Measurements from ENCODE around the gene CEL. TPM values are rescaled to one million over a fixed set of nuclear protein-coding genes. Genes with fewer than 3 reads are reported as not detected.

The CEL gene
- total RNA-seq, 1 experiment from 2014 or later, result 6.6 TPM

DNA sequence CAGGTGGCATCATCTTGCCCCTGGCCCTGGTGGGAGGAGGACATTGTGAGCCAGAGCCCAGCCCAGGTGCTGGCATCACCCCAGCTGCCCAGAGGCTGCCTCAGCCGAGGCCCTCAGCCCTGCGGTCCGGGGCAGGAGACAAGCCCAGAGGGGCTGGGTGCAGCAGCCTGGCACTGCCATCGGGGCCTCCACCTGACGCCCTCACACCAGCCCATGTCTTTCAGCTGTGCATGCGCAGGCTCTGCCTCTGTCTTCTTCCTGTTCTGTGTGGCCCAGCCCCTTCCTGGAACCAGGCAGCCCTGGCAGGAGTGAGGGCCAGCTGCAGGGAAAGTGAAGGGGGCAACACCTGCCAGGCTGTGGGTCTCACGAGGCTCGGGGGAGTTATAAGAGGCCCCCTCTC lies 4.8 kb upstream of the CEL start:
- ChIA-PET POLR2A (no interaction called here), CTCF (interaction anchor here (0.7 to 1.9 kb wide), 2 partner anchors 35 to 131 kb away, joined by 3 to 5 read pairs; no protein-coding TSS in a partner anchor)
- ATAC-seq (no peak), DNase-seq (ENCODE audit: low spot score) (no peak)
- Mint-ChIP-seq H3K36me3 (peaks cover 33% of the 10 kb centered on the region), H3K9me3 (no peaks in the 10 kb centered on the region), H3K27me3 (ENCODE audit: low read depth) (no peaks in the 10 kb centered on the region), H3K4me3 (no peak overlapping the region), H3K27ac (no peak overlapping the region), H3K4me1 (peaks cover 29% of the 10 kb centered on the region)
- TF ChIP-seq GRHL2 (CRISPR knock-in tag; IDR thresholded peaks at IDR 0.05; ENCODE audit: insufficient replicate concordance, severe bottlenecking) (no peak), TEAD1 (CRISPR knock-in tag; IDR thresholded peaks at IDR 0.05) (no peak), FOXK1 (CRISPR knock-in tag; IDR thresholded peaks at IDR 0.05) (no peak), MYBL2 (CRISPR knock-in tag; IDR thresholded peaks at IDR 0.05) (no peak), SOX15 (CRISPR knock-in tag; IDR thresholded peaks at IDR 0.05) (no peak), ZNF138 (CRISPR knock-in tag; conservative IDR thresholded peaks at IDR 0.05) (no peak)
- TF ChIP-seq, protein P1, sequence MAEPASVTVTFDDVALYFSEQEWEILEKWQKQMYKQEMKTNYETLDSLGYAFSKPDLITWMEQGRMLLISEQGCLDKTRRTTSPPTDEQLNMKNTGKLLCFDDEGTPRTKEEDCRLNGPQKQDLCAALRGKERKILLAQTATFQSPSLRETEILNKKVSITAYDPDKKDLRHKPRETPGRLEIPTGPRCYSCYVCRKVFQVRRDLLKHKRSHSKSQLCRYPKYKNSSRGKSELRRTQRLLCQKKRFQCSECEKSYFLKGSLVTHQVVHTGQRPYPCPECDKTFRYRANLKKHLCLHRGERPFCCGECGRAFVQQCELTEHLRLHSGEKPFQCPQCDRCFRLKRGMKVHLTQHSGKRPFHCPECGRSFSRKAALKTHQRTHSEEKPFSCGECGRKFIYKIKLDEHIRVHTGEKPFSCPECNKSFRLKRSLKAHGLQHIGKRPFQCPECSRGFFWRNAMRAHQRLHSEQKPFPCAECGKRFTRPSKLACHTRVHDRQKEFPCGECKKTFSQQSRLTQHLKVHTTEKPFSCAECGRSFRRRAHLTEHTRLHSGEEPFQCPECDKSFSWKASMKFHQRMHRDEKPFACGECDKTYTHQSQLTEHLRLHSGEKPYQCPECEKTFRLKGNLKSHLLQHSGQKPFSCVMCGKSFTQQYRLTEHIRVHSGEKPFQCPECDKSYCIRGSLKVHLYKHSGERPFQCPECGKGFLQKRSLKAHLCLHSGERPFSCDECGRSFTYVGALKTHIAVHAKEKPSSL (CRISPR knock-in tag; conservative IDR thresholded peaks at IDR 0.05), result no peak

DNA sequence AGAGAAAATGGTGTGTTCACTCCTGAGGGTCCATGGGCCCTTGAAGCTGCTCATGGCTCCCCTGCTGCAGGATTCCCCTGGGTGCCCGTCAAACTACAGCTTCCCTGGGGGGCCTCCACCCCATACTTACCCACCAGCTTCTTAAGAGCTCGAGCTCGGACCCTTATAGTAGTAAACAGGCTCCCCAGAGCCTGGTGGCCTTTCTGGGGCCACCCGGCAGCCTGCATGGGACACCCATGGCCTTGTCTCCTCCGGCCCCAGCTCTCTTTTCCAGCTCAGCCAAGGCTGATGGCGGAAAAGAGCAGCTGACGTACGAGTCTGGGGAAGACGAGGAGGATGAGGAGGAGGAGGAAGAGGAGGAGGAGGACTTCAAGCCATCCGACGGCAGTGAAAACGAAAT lies 4.2 kb upstream of the CEL start:
- H3K4me3 Mint-ChIP-seq, result no peak overlapping the region

DNA sequence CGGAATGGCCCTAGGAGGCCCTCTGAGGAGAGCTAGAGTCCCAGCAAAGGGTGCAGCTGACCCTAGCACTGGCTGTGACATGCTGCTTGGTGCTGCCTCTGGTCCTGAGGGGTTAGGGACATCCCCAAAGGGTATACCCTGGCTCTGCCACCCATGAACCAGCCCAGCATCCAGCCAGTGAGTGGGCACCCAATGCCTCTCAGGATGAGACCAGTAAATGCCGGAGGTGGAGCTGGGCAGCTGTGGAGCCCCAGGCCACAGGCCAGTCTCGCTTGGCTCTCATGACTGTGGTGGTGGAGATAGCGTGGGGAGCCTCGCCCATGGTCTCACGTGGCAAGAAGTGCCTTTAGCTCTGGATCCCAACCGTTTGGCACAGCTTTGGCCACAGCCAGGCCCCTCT lies 3.7 kb upstream of the CEL start:
- CTCF ChIA-PET, result interaction anchor here (1.9 kb wide), 1 partner anchor 36 kb away, joined by 5 read pairs; no protein-coding TSS in a partner anchor
- no peak for ATAC-seq
- no peaks in the 10 kb centered on the region for H3K9me3 Mint-ChIP-seq
- H3K4me3 Mint-ChIP-seq, result no peak overlapping the region
- peaks cover 29% of the 10 kb centered on the region for H3K36me3 Mint-ChIP-seq
- no peaks in the 10 kb centered on the region for H3K27me3 Mint-ChIP-seq (ENCODE audit: low read depth)
- H3K4me1 Mint-ChIP-seq, result peaks cover 32% of the 10 kb centered on the region
- no peak for DNase-seq (ENCODE audit: low spot score)
- H3K27ac Mint-ChIP-seq, result no peak overlapping the region
- POLR2A ChIA-PET, result no interaction called here
- TF ChIP-seq ESRRA (CRISPR knock-in tag; IDR thresholded peaks at IDR 0.05; ENCODE audit: borderline replicate concordance), result no peak
- no peak for TF ChIP-seq MYBL2 (CRISPR knock-in tag; IDR thresholded peaks at IDR 0.05)
- TF ChIP-seq, protein P2, sequence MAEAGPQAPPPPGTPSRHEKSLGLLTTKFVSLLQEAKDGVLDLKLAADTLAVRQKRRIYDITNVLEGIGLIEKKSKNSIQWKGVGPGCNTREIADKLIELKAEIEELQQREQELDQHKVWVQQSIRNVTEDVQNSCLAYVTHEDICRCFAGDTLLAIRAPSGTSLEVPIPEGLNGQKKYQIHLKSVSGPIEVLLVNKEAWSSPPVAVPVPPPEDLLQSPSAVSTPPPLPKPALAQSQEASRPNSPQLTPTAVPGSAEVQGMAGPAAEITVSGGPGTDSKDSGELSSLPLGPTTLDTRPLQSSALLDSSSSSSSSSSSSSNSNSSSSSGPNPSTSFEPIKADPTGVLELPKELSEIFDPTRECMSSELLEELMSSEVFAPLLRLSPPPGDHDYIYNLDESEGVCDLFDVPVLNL (CRISPR knock-in tag; IDR thresholded peaks at IDR 0.05; ENCODE audit: borderline replicate concordance, low read depth), result no peak
- TF ChIP-seq, protein P3, sequence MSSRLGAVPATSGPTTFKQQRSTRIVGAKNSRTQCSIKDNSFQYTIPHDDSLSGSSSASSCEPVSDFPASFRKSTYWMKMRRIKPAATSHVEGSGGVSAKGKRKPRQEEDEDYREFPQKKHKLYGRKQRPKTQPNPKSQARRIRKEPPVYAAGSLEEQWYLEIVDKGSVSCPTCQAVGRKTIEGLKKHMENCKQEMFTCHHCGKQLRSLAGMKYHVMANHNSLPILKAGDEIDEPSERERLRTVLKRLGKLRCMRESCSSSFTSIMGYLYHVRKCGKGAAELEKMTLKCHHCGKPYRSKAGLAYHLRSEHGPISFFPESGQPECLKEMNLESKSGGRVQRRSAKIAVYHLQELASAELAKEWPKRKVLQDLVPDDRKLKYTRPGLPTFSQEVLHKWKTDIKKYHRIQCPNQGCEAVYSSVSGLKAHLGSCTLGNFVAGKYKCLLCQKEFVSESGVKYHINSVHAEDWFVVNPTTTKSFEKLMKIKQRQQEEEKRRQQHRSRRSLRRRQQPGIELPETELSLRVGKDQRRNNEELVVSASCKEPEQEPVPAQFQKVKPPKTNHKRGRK (CRISPR knock-in tag; IDR thresholded peaks at IDR 0.05; ENCODE audit: borderline replicate concordance), result no peak
- TF ChIP-seq, protein P4, sequence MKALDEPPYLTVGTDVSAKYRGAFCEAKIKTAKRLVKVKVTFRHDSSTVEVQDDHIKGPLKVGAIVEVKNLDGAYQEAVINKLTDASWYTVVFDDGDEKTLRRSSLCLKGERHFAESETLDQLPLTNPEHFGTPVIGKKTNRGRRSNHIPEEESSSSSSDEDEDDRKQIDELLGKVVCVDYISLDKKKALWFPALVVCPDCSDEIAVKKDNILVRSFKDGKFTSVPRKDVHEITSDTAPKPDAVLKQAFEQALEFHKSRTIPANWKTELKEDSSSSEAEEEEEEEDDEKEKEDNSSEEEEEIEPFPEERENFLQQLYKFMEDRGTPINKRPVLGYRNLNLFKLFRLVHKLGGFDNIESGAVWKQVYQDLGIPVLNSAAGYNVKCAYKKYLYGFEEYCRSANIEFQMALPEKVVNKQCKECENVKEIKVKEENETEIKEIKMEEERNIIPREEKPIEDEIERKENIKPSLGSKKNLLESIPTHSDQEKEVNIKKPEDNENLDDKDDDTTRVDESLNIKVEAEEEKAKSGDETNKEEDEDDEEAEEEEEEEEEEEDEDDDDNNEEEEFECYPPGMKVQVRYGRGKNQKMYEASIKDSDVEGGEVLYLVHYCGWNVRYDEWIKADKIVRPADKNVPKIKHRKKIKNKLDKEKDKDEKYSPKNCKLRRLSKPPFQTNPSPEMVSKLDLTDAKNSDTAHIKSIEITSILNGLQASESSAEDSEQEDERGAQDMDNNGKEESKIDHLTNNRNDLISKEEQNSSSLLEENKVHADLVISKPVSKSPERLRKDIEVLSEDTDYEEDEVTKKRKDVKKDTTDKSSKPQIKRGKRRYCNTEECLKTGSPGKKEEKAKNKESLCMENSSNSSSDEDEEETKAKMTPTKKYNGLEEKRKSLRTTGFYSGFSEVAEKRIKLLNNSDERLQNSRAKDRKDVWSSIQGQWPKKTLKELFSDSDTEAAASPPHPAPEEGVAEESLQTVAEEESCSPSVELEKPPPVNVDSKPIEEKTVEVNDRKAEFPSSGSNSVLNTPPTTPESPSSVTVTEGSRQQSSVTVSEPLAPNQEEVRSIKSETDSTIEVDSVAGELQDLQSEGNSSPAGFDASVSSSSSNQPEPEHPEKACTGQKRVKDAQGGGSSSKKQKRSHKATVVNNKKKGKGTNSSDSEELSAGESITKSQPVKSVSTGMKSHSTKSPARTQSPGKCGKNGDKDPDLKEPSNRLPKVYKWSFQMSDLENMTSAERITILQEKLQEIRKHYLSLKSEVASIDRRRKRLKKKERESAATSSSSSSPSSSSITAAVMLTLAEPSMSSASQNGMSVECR (CRISPR knock-in tag; IDR thresholded peaks at IDR 0.05; ENCODE audit: borderline replicate concordance), result no peak
- TF ChIP-seq FOXK1 (CRISPR knock-in tag; IDR thresholded peaks at IDR 0.05), result no peak
- TF ChIP-seq, protein P5, sequence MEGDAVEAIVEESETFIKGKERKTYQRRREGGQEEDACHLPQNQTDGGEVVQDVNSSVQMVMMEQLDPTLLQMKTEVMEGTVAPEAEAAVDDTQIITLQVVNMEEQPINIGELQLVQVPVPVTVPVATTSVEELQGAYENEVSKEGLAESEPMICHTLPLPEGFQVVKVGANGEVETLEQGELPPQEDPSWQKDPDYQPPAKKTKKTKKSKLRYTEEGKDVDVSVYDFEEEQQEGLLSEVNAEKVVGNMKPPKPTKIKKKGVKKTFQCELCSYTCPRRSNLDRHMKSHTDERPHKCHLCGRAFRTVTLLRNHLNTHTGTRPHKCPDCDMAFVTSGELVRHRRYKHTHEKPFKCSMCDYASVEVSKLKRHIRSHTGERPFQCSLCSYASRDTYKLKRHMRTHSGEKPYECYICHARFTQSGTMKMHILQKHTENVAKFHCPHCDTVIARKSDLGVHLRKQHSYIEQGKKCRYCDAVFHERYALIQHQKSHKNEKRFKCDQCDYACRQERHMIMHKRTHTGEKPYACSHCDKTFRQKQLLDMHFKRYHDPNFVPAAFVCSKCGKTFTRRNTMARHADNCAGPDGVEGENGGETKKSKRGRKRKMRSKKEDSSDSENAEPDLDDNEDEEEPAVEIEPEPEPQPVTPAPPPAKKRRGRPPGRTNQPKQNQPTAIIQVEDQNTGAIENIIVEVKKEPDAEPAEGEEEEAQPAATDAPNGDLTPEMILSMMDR (IDR thresholded peaks at IDR 0.05), result no peak
- TF ChIP-seq, protein P6, sequence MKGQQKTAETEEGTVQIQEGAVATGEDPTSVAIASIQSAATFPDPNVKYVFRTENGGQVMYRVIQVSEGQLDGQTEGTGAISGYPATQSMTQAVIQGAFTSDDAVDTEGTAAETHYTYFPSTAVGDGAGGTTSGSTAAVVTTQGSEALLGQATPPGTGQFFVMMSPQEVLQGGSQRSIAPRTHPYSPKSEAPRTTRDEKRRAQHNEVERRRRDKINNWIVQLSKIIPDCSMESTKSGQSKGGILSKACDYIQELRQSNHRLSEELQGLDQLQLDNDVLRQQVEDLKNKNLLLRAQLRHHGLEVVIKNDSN (CRISPR knock-in tag; IDR thresholded peaks at IDR 0.05), result no peak
- TF ChIP-seq, protein P7, sequence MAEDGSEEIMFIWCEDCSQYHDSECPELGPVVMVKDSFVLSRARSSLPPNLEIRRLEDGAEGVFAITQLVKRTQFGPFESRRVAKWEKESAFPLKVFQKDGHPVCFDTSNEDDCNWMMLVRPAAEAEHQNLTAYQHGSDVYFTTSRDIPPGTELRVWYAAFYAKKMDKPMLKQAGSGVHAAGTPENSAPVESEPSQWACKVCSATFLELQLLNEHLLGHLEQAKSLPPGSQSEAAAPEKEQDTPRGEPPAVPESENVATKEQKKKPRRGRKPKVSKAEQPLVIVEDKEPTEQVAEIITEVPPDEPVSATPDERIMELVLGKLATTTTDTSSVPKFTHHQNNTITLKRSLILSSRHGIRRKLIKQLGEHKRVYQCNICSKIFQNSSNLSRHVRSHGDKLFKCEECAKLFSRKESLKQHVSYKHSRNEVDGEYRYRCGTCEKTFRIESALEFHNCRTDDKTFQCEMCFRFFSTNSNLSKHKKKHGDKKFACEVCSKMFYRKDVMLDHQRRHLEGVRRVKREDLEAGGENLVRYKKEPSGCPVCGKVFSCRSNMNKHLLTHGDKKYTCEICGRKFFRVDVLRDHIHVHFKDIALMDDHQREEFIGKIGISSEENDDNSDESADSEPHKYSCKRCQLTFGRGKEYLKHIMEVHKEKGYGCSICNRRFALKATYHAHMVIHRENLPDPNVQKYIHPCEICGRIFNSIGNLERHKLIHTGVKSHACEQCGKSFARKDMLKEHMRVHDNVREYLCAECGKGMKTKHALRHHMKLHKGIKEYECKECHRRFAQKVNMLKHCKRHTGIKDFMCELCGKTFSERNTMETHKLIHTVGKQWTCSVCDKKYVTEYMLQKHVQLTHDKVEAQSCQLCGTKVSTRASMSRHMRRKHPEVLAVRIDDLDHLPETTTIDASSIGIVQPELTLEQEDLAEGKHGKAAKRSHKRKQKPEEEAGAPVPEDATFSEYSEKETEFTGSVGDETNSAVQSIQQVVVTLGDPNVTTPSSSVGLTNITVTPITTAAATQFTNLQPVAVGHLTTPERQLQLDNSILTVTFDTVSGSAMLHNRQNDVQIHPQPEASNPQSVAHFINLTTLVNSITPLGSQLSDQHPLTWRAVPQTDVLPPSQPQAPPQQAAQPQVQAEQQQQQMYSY (CRISPR knock-in tag; IDR thresholded peaks at IDR 0.05), result no peak
- TF ChIP-seq NFATC4 (CRISPR knock-in tag; IDR thresholded peaks at IDR 0.05), result no peak

More for the DNA sequence above, 4.2 kb upstream of the CEL start:
- Mint-ChIP-seq H3K27ac (no peak overlapping the region; the same call in 1 of the 2 replicates), H3K4me1 (peaks cover 30% of the 10 kb centered on the region), H3K9me3 (no peaks in the 10 kb centered on the region), H3K36me3 (peaks cover 29% of the 10 kb centered on the region), H3K27me3 (ENCODE audit: low read depth) (no peaks in the 10 kb centered on the region)
- ChIA-PET CTCF (interaction anchor here (1.9 kb wide), 1 partner anchor 35 kb away, joined by 5 read pairs; no protein-coding TSS in a partner anchor), POLR2A (no interaction called here)
- ATAC-seq (no peak), DNase-seq (ENCODE audit: low spot score) (no peak)
- no peak for TF ChIP-seq RELA (CRISPR knock-in tag; IDR thresholded peaks at IDR 0.05; ENCODE audit: borderline replicate concordance)
